ENCODE measurements around the gene MYO1B.

DNA sequence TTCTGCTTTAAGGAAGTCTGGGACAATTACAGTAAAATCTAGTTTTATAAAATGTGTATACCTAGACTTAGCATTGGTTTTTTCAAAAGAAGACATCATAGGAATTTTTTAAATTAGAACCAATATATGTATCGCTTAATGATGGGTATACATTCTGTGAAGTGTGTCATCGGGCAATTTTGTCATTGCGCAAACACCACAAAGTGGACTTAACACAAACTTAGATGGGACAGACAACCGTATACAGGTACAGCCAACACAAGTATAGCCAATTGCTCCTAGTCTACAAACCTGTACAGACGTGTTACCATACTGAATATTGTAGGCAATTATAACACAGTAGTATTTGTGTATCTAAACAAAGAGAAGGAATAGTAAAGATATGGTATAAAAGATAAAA, 12.7 kb downstream of the MYO1B start:
- TF ChIP-seq, protein P1, sequence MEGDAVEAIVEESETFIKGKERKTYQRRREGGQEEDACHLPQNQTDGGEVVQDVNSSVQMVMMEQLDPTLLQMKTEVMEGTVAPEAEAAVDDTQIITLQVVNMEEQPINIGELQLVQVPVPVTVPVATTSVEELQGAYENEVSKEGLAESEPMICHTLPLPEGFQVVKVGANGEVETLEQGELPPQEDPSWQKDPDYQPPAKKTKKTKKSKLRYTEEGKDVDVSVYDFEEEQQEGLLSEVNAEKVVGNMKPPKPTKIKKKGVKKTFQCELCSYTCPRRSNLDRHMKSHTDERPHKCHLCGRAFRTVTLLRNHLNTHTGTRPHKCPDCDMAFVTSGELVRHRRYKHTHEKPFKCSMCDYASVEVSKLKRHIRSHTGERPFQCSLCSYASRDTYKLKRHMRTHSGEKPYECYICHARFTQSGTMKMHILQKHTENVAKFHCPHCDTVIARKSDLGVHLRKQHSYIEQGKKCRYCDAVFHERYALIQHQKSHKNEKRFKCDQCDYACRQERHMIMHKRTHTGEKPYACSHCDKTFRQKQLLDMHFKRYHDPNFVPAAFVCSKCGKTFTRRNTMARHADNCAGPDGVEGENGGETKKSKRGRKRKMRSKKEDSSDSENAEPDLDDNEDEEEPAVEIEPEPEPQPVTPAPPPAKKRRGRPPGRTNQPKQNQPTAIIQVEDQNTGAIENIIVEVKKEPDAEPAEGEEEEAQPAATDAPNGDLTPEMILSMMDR (optimal IDR thresholded peaks at IDR 0.05 in 1 of 3, IDR thresholded peaks at IDR 0.05 in 1 of 3, conservative IDR thresholded peaks at IDR 0.05 in 1 of 3; ENCODE audit: extremely low read depth in 1 of 3, insufficient read depth in 2 of 3, low read length in 3 of 3) = no peak
- TF ChIP-seq EZH2 (IDR thresholded peaks at IDR 0.05; ENCODE audit: low read length) = no peak
